IMR-90 (cell line): ENCODE results near the gene CCNG1. TPM values are rescaled to one million over a fixed set of nuclear protein-coding genes. Genes with fewer than 3 reads are reported as not detected.

Experiments
- ATAC-seq: fragments of 200-7000 bp; cut with Tn5 transposase; 2 replicates; pipeline ENCODE4 v1.9.1; 2020; ENCODE audit warnings: low read depth, mild to moderate bottlenecking, moderate library complexity
- BruUV-seq: library from RNA; stranded (reverse); fragments of 400-500 nt; replicated peaks from 2 replicates; lab custom pipeline; 2021; lab: Mats Ljungman, UMichigan
- CTCF ChIA-PET: fragments of 300-600 bp; formaldehyde crosslinking; extraction: SDS; loops from one replicate; lab custom pipeline; 2021; ENCODE audit warnings: antibody characterized with exemption; lab: Yijun Ruan, JAX
- POLR2A ChIA-PET: fragments of 300-600 bp; sonication (Branson Sonifier 250); formaldehyde crosslinking; loops from one replicate; lab custom pipeline; 2022; ENCODE audit warnings: antibody characterized with exemption; ENCODE audit not compliant: unreplicated experiment; lab: Charles Lee
- DNase-seq: peaks from one replicate; pipeline ENCODE4 v3.0.0; 2013
- H2AFZ ChIP-seq: replicated peaks from 2 replicates; pipeline ENCODE3; 2013; ENCODE audit warnings: low read length, mild to moderate bottlenecking; ENCODE audit not compliant: poor library complexity
- H2AK5ac ChIP-seq: 2 replicates; pipeline ENCODE4 v1.6.1; 2013; ENCODE audit warnings: low read depth, low read length, inconsistent platforms
- H2AK9ac ChIP-seq: replicated peaks from 2 replicates; pipeline ENCODE3; 2013; ENCODE audit warnings: mild to moderate bottlenecking, low read depth, low read length, moderate library complexity; ENCODE audit not compliant: poor library complexity
- H2BK120ac ChIP-seq: 2 replicates; pipeline ENCODE4 v1.6.1; 2013; ENCODE audit warnings: low read depth, low read length, inconsistent platforms
- H2BK15ac ChIP-seq: 3 replicates; pipeline ENCODE4 v1.6.1; 2013; ENCODE audit warnings: low read depth, low read length, inconsistent platforms
- H2BK20ac ChIP-seq: 2 replicates; pipeline ENCODE4 v1.6.1; 2013; ENCODE audit warnings: low read depth, mild to moderate bottlenecking, inconsistent platforms, low read length, moderate library complexity
- H2BK5ac ChIP-seq: 2 replicates; pipeline ENCODE4 v1.6.1; 2013; ENCODE audit warnings: mild to moderate bottlenecking, low read depth, low read length, inconsistent platforms; ENCODE audit not compliant: poor library complexity, severe bottlenecking
- H3K14ac ChIP-seq: replicated peaks from 2 replicates; pipeline ENCODE4 v1.6.1; 2013; ENCODE audit warnings: low read depth, low read length, inconsistent platforms
- H3K18ac ChIP-seq: 2 replicates; pipeline ENCODE4 v1.6.1; 2013; ENCODE audit warnings: low read depth, low read length, control low read depth
- H3K23ac ChIP-seq: 2 replicates; pipeline ENCODE4 v1.6.1; 2013; ENCODE audit warnings: low read depth, low read length, inconsistent platforms
- H3K27ac ChIP-seq: 2 replicates; pipeline ENCODE4 v1.5.1; 2013; ENCODE audit warnings: mild to moderate bottlenecking, control low read depth, low read length; ENCODE audit not compliant: insufficient read depth
- H3K27me3 ChIP-seq: 2 replicates; pipeline ENCODE4 v1.6.1; 2013; ENCODE audit warnings: low read length; ENCODE audit not compliant: control insufficient read depth, insufficient read depth
- H3K36me3 ChIP-seq: 2 replicates; pipeline ENCODE4 v1.6.1; 2013; ENCODE audit warnings: low read length, mixed read lengths; ENCODE audit not compliant: control insufficient read depth, insufficient read depth
- H3K4ac ChIP-seq: 2 replicates; pipeline ENCODE4 v1.6.1; 2013; ENCODE audit warnings: low read depth, low read length, inconsistent platforms
- H3K4me1 ChIP-seq: 2 replicates; pipeline ENCODE4 v1.6.1; 2013; ENCODE audit warnings: low read length, mixed read lengths; ENCODE audit not compliant: control insufficient read depth, insufficient read depth
- H3K4me2 ChIP-seq: 2 replicates; pipeline ENCODE4 v1.6.1; 2013; ENCODE audit warnings: low read depth, mild to moderate bottlenecking, control low read depth, low read length, moderate library complexity
- H3K4me3 ChIP-seq: 2 replicates; pipeline ENCODE4 v1.5.1; 2013; ENCODE audit warnings: low read depth, mild to moderate bottlenecking, control low read depth, low read length, moderate library complexity; ENCODE audit not compliant: insufficient read depth
- H3K56ac ChIP-seq: 2 replicates; pipeline ENCODE4 v1.6.1; 2013; ENCODE audit warnings: low read length, inconsistent platforms; ENCODE audit not compliant: insufficient read depth; ENCODE audit errors: extremely low read depth
- H3K79me1 ChIP-seq, 2 experiments: 2 replicates each; pipeline ENCODE4 v1.6.1; 2013; ENCODE audit warnings: low read length in 2 of 2, inconsistent platforms in 1 of 2, low read depth in 1 of 2
- H3K9ac ChIP-seq: 2 replicates; pipeline ENCODE4 v1.6.1; 2013; ENCODE audit warnings: low read depth, low read length, control low read depth
- H3K9me1 ChIP-seq: 2 replicates; pipeline ENCODE4 v1.6.1; 2013; ENCODE audit warnings: low read length, inconsistent platforms; ENCODE audit not compliant: insufficient read depth
- H3K9me3 ChIP-seq: 2 replicates; pipeline ENCODE4 v1.6.1; 2013; ENCODE audit warnings: low read length; ENCODE audit not compliant: control insufficient read depth, insufficient read depth
- H4K20me1 ChIP-seq: 2 replicates; pipeline ENCODE4 v1.6.1; 2013; ENCODE audit warnings: low read length, inconsistent platforms; ENCODE audit not compliant: insufficient read depth
- H4K5ac ChIP-seq: 2 replicates; pipeline ENCODE4 v1.6.1; 2013; ENCODE audit warnings: mild to moderate bottlenecking, low read depth, low read length, control low read depth
- H4K8ac ChIP-seq, 2 experiments: 2 replicates each; pipeline ENCODE4 v1.6.1; 2013; ENCODE audit warnings: low read depth in 2 of 2, low read length in 2 of 2, control low read depth in 1 of 2, inconsistent platforms in 1 of 2
- H4K91ac ChIP-seq: 2 replicates; pipeline ENCODE4 v1.6.1; 2013; ENCODE audit warnings: low read depth, low read length, inconsistent platforms; ENCODE audit not compliant: insufficient read depth
- BHLHE40 ChIP-seq: fragments of 150-350 bp; IDR thresholded peaks from 2 replicates; pipeline ENCODE4 v1.6.1; 2016; ENCODE audit warnings: mild to moderate bottlenecking, low read depth, low read length
- CEBPB ChIP-seq: IDR thresholded peaks from 2 replicates; pipeline ENCODE4 v1.6.1; 2012; ENCODE audit warnings: low read depth, low read length, improper control_type of control experiment
- CHD1 ChIP-seq: IDR thresholded peaks from 2 replicates; pipeline ENCODE4 v1.6.1; 2012; ENCODE audit warnings: low read depth, low read length, improper control_type of control experiment
- FOS ChIP-seq: fragments of 150-350 bp; IDR thresholded peaks from 2 replicates; pipeline ENCODE4 v1.6.1; 2016; ENCODE audit warnings: low read depth, low read length
- MAZ ChIP-seq: IDR thresholded peaks from 2 replicates; pipeline ENCODE4 v1.6.1; 2012; ENCODE audit warnings: low read depth, mild to moderate bottlenecking, low read length, improper control_type of control experiment, moderate library complexity, borderline replicate concordance
- MXI1 ChIP-seq: IDR thresholded peaks from 2 replicates; pipeline ENCODE4 v1.6.1; 2012; ENCODE audit warnings: low read depth, mild to moderate bottlenecking, low read length, moderate library complexity, borderline replicate concordance
- NFE2L2 ChIP-seq: fragments of 150-350 bp; IDR thresholded peaks from 2 replicates; pipeline ENCODE4 v1.6.1; 2016; ENCODE audit warnings: low read depth, mild to moderate bottlenecking, low read length
- POLR2A ChIP-seq: IDR thresholded peaks from 2 replicates; pipeline ENCODE4 v1.6.1; 2012; ENCODE audit warnings: mild to moderate bottlenecking, low read depth, low read length
- RAD21 ChIP-seq: IDR thresholded peaks from 2 replicates; pipeline ENCODE4 v1.6.1; 2012; ENCODE audit warnings: low read length, improper control_type of control experiment
- RCOR1 ChIP-seq: IDR thresholded peaks from 2 replicates; pipeline ENCODE4 v1.6.1; 2012; ENCODE audit warnings: mild to moderate bottlenecking, low read length, improper control_type of control experiment; ENCODE audit not compliant: insufficient replicate concordance
- RFX5 ChIP-seq: IDR thresholded peaks from 2 replicates; pipeline ENCODE4 v1.8.0; 2012; ENCODE audit warnings: low read depth, mild to moderate bottlenecking, low read length, moderate library complexity
- SMC3 ChIP-seq: fragments of 150-350 bp; IDR thresholded peaks from 2 replicates; pipeline ENCODE4 v1.6.1; 2016; ENCODE audit warnings: low read depth, mild to moderate bottlenecking, antibody characterized with exemption, low read length, moderate library complexity
- whole genome bisulfite sequencing, 2 experiments: methylation state at CpG; one replicate each; pipeline versions ENCODE4 v1.1.5 to v1.1.7; 2013; ENCODE audit warnings: missing lambda C conversion rate in 2 of 2; ENCODE audit not compliant: insufficient read length in 1 of 2; ENCODE audit errors: extremely low coverage in 2 of 2; 5-methylcytosine and 5-hydroxymethylcytosine counted together
- dilution Hi-C: fragments of 300-500 bp; cut with HindIII; formaldehyde crosslinking; loops from one replicate; pipeline ENCODE4 v1.14.3; 2018; ENCODE audit warnings: low sequenced_read_pairs; ENCODE audit not compliant: unreplicated experiment
- in situ Hi-C: fragments of 300-500 bp; cut with MboI; formaldehyde crosslinking; loops from 3 replicates; pipeline ENCODE4 v1.14.3; 2019; ENCODE audit warnings: low sequenced_read_pairs, inconsistent platforms, mixed read lengths
- intact Hi-C: fragments of 100-400 bp; cut with micrococcal nuclease; formaldehyde crosslinking; loops from 2 replicates; pipeline ENCODE4 v1.10.0; 2022
- polyA plus RNA-seq, 3 experiments: library from polyadenylated mRNA; depleted of rRNA; stranded (reverse); fragments of >200 nt; gene quantifications; 2 replicates each; pipeline ENCODE4 v1.2.3, GENCODE V29; 2012; ENCODE audit warnings: low replicate concordance in 1 of 3
- total RNA-seq: library from RNA; depleted of rRNA; stranded (reverse); fragments of >200 nt; gene quantifications from 2 replicates; pipeline ENCODE4 v1.2.3, GENCODE V29; 2012
- TF ChIP-seq, protein P1 (sequence below): fragments of 150-350 bp; IDR thresholded peaks from 2 replicates; pipeline ENCODE4 v1.6.1; 2017; ENCODE audit warnings: mild to moderate bottlenecking, antibody characterized with exemption, low read length, low read depth
- TF ChIP-seq, protein P2 (sequence below): conservative IDR thresholded peaks from 2 replicates; pipeline ENCODE4 v1.5.1; 2012; ENCODE audit warnings: mild to moderate bottlenecking, low read depth, low read length, improper control_type of control experiment

CCNG1 gene
- total and polyA plus RNA-seq, 2 of the 4 experiments (the other 2 are of a cell fraction) = 72.0 to 382 TPM

DNA sequence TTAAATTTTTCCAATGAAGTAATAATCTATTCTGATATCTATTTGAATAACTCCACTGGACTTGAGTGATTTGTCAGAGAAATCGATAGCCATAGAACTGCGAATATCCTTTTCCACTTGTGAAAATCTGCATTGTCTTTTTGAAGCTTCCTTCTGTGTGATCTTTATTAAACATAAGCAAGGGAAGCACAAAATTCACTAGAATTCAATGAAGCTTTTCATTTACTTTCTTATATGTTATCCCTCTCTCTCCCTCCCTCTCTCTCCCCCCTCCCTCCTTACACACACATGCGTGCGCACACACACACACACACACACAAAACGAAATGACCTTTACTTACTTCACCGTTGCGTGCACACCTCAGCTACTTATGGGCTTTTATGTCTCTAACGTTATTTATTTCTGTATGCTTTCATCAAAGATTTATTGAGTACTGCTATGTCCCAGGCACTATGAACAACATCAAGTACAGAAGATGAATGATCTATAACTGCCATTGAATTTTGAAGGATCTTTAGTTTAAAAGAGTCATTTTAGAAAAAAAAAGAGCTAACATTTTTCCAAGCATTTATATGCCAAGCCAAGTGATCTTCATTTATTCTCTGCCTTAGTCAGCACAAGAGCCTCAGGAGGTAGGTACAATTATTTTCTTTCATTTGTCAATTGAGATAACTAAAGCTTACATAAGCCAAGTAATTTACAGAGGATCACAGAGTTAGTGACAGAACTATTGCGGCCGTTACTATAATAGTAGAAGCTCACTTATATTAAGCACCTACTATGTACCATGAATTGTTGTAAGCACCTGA is 32.8 kb upstream of the CCNG1 start (continued):
- no peak for TF ChIP-seq POLR2A

DNA sequence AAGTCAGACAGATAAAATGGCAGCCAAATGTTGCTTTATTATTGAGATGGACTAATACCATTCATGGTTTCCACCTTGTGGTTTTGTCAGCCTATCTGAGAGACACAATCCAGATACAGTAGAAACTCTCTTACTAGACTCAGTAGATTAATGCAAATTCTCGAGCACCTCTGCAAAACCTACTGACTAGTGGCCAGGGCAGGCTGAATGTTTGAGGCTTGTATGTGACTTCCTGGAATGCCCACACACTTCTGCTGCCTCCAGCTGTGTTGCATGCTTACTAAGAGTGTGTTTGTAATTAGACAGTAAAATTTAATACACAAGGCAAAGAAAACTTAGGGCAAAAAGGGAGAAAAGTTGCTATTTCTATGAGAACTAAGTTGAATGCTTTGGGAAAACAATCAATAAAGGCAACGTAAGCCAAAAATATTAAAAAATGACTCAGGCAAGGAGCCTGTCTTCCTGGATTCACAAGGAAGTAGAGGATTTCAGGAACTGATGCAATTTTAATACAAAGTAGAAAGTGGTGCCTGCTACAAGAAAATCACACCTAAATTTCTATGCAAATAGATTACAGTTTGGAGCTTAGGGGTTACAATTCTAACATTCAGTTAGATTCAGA is 30.2 kb upstream of the CCNG1 start:
- Histone ChIP-seq H4K91ac (no peak overlapping the region), H2BK5ac (no peak overlapping the region), H2AFZ (no peak overlapping the region), H3K56ac (no peak overlapping the region), H3K14ac (no peak overlapping the region), H2BK120ac (no peak overlapping the region), H3K4me3 (no peak overlapping the region), H4K8ac (no peak overlapping the region), H3K4ac (no peak overlapping the region), H3K23ac (no peak overlapping the region), H3K9me3 (no peaks in the 10 kb centered on the region), H3K27me3 (no peaks in the 10 kb centered on the region; the same call in 1 of the 2 replicates), H3K9me1 (no peaks in the 10 kb centered on the region), H3K36me3 (no peaks in the 10 kb centered on the region), H3K4me2 (no peak overlapping the region), H3K79me1 (no peaks in the 10 kb centered on the region), H2AK5ac (no peak overlapping the region), H3K9ac (no peak overlapping the region), H2AK9ac (no peak overlapping the region), H2BK15ac (no peak overlapping the region), H2BK20ac (no peak overlapping the region), H4K20me1 (no peaks in the 10 kb centered on the region), H3K27ac (no peak overlapping the region), H3K4me1 (no peaks in the 10 kb centered on the region), H3K18ac (no peak overlapping the region), H4K5ac (no peak overlapping the region)
- DNase-seq (no peak), ATAC-seq (no peak)
- ChIA-PET CTCF (no interaction called here), POLR2A (no interaction called here)
- no TSS peak for BruUV-seq
- in situ Hi-C loops = no loop called here
- intact Hi-C loops = no loop called here
- no CpG with 5 or more reads among the region's 2 CpGs for WGBS, 2 experiments
- dilution Hi-C loops = no loop called here
- no peak for TF ChIP-seq FOS
- no peak for TF ChIP-seq RAD21
- TF ChIP-seq POLR2A = no peak
- no peak for TF ChIP-seq SMC3
- no peak for TF ChIP-seq CHD1
- TF ChIP-seq MXI1 = no peak
- TF ChIP-seq RFX5 = no peak
- TF ChIP-seq, protein P1, sequence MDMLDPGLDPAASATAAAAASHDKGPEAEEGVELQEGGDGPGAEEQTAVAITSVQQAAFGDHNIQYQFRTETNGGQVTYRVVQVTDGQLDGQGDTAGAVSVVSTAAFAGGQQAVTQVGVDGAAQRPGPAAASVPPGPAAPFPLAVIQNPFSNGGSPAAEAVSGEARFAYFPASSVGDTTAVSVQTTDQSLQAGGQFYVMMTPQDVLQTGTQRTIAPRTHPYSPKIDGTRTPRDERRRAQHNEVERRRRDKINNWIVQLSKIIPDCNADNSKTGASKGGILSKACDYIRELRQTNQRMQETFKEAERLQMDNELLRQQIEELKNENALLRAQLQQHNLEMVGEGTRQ = no peak
- TF ChIP-seq CEBPB = no peak
- no peak for TF ChIP-seq BHLHE40
- no peak for TF ChIP-seq MAZ
- TF ChIP-seq NFE2L2 = no peak
- TF ChIP-seq, protein P2, sequence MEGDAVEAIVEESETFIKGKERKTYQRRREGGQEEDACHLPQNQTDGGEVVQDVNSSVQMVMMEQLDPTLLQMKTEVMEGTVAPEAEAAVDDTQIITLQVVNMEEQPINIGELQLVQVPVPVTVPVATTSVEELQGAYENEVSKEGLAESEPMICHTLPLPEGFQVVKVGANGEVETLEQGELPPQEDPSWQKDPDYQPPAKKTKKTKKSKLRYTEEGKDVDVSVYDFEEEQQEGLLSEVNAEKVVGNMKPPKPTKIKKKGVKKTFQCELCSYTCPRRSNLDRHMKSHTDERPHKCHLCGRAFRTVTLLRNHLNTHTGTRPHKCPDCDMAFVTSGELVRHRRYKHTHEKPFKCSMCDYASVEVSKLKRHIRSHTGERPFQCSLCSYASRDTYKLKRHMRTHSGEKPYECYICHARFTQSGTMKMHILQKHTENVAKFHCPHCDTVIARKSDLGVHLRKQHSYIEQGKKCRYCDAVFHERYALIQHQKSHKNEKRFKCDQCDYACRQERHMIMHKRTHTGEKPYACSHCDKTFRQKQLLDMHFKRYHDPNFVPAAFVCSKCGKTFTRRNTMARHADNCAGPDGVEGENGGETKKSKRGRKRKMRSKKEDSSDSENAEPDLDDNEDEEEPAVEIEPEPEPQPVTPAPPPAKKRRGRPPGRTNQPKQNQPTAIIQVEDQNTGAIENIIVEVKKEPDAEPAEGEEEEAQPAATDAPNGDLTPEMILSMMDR = no peak
- TF ChIP-seq RCOR1 = no peak
